CD4-positive, alpha-beta T cell treated with Interferon gamma for 1 hour (primary cell): Measurements from ENCODE around the gene HGS.

Source experiments
- DNase-seq: peaks from one replicate; pipeline ENCODE4 v3.0.0-alpha.2; 2020

Gene HGS

DNA sequence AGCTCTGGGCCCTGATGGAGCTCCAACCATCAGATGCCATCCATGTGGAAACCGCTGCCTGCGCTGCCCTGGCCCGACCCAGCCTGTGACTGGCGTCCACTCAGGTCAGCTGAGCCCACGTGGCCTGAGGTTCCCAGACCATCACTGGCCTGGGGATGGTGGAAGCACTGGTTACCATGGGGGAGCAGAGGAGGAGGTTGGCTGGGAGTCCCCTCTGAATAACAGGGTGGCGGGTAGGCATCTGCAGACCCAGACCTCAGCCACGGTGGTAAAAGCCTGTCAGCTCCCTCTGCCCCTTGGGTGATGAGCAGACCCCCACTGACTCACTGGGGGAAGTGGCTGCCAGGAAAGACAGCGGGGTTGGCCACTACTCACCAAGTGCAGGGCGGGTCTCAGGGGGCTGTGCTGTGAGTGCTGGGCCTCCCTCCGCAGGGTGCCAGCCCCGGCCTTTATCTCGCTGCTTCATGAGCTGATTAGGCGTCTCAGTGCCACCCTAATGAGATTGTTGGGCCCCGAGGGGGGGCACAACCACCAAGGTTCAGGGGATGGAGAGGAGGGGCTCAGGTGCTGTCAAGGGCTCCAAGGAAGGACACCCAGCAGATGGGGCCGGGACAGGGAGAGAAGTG, 27.6 kb upstream of the HGS start, which contains the start of gene PDE6G:
TSS of gene PDE6G (minus strand) at position 425 of the 626 bp plus-strand sequence. CDS start 3,237 bp downstream, outside the sequence.
- no peak for DNase-seq

- DNase-seq = no peak
These were observed 27.0 kb upstream of the HGS start for GRCh38 chr17:81656835-81657234.

DNA sequence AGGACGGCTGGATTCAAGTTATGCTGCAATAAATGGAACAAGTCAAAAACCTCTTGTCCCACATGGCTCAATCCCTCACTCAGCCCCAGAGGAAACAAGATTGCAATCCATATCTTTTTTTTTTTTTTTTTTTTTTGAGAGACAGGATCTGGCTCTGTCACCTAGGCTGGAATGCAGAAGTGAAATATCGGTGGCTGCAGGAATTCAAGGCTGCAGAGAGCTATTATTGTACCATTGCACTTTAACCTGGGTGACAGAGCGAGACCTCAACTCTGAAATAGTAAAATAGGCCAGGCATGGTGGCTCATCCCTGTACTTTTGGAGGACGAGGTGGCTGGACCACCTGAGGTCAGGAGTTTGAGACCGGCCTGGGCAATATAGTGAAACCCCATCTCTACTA, 24.8 kb upstream of the HGS start:
- no peak for DNase-seq

- no peak for DNase-seq
These were observed 23.4 kb upstream of the HGS start for GRCh38 chr17:81660441-81660840.

DNA sequence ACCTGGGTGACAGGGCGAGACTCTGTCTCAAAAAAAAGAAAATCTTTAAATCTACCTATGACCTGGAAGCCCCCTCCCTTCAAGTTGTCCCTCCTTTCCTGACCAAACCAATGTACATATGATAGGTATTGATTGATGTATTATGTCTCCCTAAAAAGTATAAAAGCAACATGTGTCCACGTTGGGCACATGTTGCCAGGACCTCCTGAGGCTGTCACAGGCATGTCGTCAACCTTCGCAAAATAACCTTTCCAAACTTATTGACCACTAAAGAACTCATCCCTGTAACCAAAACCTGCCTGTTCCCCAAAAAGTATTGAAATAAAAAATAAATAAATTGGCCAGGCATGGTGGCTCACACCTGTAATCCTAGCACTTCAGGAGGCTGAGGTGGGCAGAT, 21.8 kb upstream of the HGS start:
- no peak for DNase-seq

DNA sequence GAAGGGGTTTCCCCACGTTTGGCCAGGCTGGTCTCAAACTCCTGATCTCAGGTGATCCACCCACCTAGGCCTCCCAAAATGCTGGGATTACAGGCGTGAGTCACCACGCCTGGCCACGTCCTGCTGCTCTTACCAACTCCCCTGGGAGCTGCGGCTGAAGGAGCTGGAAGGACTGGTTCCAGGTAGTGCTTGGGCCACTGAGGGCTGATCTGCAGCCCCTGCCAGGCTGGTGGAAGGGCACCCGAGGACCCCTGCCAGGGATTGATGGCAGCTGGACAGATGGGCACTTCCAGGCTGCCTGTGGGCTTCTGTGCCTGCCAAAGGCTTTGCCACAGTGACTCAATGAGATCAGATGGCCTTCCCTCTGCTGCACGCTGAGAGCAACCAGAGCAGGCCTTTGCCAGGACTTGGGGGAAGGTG, 19.8 kb upstream of the HGS start:
- no peak for DNase-seq

GRCh38 chr17:81665205-81666091, 18.4 kb upstream of the HGS start:
- DNase-seq = peak; percentile 32

DNA sequence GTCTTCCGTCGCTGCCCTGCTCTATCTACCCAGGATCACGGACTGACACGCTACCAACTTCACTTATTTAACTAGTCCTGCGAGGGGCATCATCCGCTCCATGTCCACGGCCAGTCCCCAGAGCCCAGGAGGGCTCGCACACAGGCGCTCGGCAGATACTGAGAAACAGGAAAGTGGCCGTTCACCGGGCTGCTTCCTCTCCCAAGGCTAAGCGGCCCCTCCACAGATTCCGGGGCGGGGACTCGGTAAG, 17.8 kb upstream of the HGS start:
- DNase-seq = no peak

GRCh38 chr17:81666342-81667191, 17.2 kb upstream of the HGS start, which contains the start of the genes CCDC137 and OXLD1:
CCDC137 (plus strand) TSS chr17:81666737; CDS start chr17:81666767, 30 bp downstream.
OXLD1 (minus strand) TSS chr17:81666605; CDS start chr17:81666577, 28 bp downstream.
- peak; percentile 90 for DNase-seq

DNA sequence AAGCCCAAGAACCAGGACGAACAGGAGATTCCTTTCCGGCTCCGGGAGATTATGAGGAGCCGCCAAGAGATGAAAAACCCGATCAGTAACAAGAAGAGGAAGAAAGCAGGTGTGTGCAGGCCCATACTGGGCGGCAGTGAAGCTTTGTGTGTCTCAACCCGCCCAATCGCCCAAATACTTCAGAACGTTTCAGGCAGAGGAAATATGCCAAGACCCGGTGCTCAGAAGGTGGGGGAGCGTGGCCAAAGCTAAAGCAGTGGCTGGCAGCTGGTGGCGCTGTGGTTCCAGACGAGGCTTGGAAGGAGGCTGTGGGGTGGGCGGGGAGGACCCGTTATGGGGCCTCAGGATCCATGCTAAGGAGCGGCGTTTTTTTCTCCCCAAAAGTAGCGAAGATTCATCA, 16.1 kb upstream of the HGS start:
- no peak for DNase-seq

DNA sequence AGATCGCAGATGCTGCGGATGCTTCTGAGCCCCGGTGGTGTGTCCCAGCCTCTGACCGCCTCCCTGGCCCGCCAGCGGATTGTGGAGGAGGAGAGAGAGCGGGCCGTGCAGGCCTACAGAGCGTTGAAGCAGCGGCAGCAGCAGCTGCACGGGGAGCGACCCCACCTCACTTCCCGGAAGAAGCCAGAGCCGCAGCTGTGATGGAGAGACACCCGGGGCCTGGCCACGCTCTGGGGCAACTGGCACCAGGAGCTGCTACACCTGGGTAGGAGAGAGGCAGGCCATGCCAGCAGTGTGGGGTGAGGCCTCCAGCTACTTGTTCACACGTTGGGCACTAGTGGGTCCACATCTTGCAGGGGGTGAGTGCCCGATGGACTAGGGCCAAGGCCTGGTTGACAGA, 11.3 kb upstream of the HGS start:
- no peak for DNase-seq

- DNase-seq = no peak
These were observed 10.9 kb upstream of the HGS start for GRCh38 chr17:81672954-81673353.

GRCh38 chr17:81673561-81674258, 10.1 kb upstream of the HGS start:
- DNase-seq = no peak

DNA sequence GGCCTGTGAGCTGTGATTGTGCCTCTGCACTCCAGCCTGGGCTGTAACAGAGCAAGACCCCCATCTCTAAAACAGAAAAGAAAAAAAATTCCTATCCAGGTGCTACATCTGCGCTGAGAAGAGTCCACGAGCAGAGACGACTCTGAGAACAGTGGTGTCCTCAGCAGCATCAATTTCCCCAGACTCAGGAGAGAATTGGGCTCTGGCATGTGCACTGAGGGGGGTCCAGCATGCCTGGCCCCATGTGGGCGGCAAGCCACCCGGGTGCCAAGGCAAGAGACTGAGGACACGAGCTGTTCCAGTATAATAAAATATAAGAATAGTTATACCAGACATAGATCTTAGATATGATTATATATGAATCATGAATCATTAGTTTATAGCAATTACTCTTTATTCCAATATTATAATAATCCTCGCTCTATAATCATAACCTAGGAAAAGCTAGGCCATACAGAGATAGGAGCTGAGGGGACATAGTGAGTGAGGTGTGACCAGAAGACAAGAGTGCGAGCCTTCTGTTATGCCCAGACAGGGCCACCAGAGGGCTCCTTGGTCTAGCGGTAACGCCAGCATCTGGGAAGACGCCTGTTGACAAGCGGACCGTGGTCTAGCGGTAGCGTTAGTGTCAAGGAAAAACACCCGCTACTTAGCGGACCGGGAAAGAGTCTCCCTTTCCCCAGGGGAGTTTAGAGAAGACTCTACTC, 8.1 kb upstream of the HGS start:
- peak; percentile 37 for DNase-seq

DNA sequence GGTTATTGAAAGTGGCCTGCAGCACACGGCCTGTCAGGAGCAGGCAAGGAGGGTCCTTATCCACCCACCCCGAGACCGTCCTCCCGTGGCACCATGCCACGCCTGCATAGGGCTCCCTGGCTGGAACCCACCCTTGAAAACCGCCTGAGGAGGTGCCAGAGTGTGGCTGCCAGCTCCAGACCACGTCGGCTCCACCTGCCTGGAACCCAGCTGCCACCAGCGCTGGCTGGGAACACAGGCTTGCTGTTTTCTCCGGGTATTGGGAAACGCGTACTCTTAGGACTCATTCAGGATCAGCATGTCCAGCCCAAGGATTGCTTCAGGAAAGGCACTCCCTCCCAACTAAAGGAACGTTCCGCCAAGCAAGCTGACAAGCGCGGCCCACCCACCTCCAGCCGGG, 6.9 kb upstream of the HGS start:
- DNase-seq = no peak

- DNase-seq = no peak
These were observed 3.7 kb upstream of the HGS start for GRCh38 chr17:81680150-81680549.

- DNase-seq = no peak
These were observed 2.1 kb upstream of the HGS start for GRCh38 chr17:81681672-81682071.

GRCh38 chr17:81682565-81683207, 1.1 kb upstream of the HGS start:
- no peak for DNase-seq

- DNase-seq = no peak
These were observed 615 bp upstream of the HGS start for GRCh38 chr17:81683208-81683583.

- peak; percentile 38 for DNase-seq
These were observed 666 bp downstream of the HGS start for GRCh38 chr17:81684442-81684911.

GRCh38 chr17:81685108-81685507, 1.3 kb downstream of the HGS start:
- DNase-seq = no peak

GRCh38 chr17:81686614-81687013, 2.8 kb downstream of the HGS start:
- no peak for DNase-seq
